Esophagus squamous epithelium (tissue), 5 donors: Measurements from ENCODE around the gene KLHL15. TPM values are rescaled to one million over a fixed set of nuclear protein-coding genes. Genes with fewer than 3 reads are reported as not detected.

Source experiments
- DNase-seq: peaks from one replicate; lab custom pipeline; 2025; lab: John Stamatoyannopoulos, UW
- H3K27ac ChIP-seq, 4 donors: fragments of 200-600 bp; sonication (generic); one replicate each; pipeline ENCODE4 v1.5.1; 2016 to 2019; ENCODE audit warnings: mild to moderate bottlenecking in 1 of 4
- H3K27me3 ChIP-seq, 4 donors: fragments of 200-600 bp; sonication (generic); 1 replicate in 3 of 4; 2 replicates in 1 of 4; pipeline versions ENCODE4 v1.5.1 to v1.6.0; 2017 to 2021; ENCODE audit warnings: antibody characterized with exemption in 1 of 4
- H3K36me3 ChIP-seq, 3 donors: fragments of 200-600 bp; sonication (generic); one replicate each; pipeline ENCODE4 v1.5.1; 2016 to 2019
- H3K4me1 ChIP-seq, 3 donors: fragments of 200-600 bp; sonication (generic); one replicate each; pipeline ENCODE4 v1.5.1; 2017 to 2019
- H3K4me3 ChIP-seq, 4 donors: fragments of 200-600 bp; sonication (generic); 1 replicate in 3 of 4; 2 replicates in 1 of 4; pipeline ENCODE4 v1.5.1; 2016 to 2019; ENCODE audit warnings: mild to moderate bottlenecking in 2 of 4, moderate library complexity in 1 of 4
- H3K9me3 ChIP-seq, 3 donors: fragments of 200-600 bp; sonication (generic); one replicate each; pipeline ENCODE4 v1.5.1; 2016 to 2019
- CTCF ChIP-seq, 6 experiments: fragments of 450-650 bp in 4 of 6; fragments of 200-600 bp in 2 of 6; sonication (generic) in 2 of 6; IDR thresholded peaks; one replicate each; pipeline ENCODE4 v1.5.1; 2016 to 2019; ENCODE audit warnings: antibody characterized with exemption in 6 of 6, mild to moderate bottlenecking in 4 of 6, moderate library complexity in 4 of 6
- POLR2A ChIP-seq, 4 donors: fragments of 450-650 bp; IDR thresholded peaks; one replicate each; pipeline ENCODE4 v1.6.1; 2017; ENCODE audit warnings: antibody characterized with exemption in 4 of 4, mild to moderate bottlenecking in 4 of 4, moderate library complexity in 3 of 4
- WGBS, 2 donors: methylation state at CpG; one replicate each; pipeline ENCODE4 v1.1.5; 2018; 5-methylcytosine and 5-hydroxymethylcytosine counted together
- intact Hi-C: fragments of 100-400 bp; cut with DNase I; formaldehyde crosslinking; loops from one replicate; pipeline ENCODE4 v1.15.0; 2022
- total RNA-seq, 4 donors: library from RNA; depleted of rRNA; stranded (reverse); fragments of >200 nt; gene quantifications; one replicate each; pipeline ENCODE4 v1.1.0, GENCODE V29; 2016
- donor health status: DM: yes; HTN: yes; CAD: no.

Gene KLHL15
- total RNA-seq, 4 donors from 2014 or later: 2.5 to 11.8 (median 5.4) TPM

GRCh38 chrX:23939203-23939602, 87.8 kb downstream of the KLHL15 start:
- no peak for DNase-seq
- intact Hi-C loops: no loop called here
- Histone ChIP-seq H3K36me3 (no peaks in the 10 kb centered on the region), H3K4me1 (no peaks in the 10 kb centered on the region), H3K9me3 (no peaks in the 10 kb centered on the region), H3K4me3 (no peak overlapping the region), H3K27me3 (no peaks in the 10 kb centered on the region), H3K27ac (no peak overlapping the region)
- TF ChIP-seq POLR2A (IDR thresholded peaks at IDR 0.05) (no peak), CTCF (IDR thresholded peaks at IDR 0.05) (no peak)
- 32 to 77% methylated on average over 1 of the region's 1 CpG for WGBS, 2 donors

DNA sequence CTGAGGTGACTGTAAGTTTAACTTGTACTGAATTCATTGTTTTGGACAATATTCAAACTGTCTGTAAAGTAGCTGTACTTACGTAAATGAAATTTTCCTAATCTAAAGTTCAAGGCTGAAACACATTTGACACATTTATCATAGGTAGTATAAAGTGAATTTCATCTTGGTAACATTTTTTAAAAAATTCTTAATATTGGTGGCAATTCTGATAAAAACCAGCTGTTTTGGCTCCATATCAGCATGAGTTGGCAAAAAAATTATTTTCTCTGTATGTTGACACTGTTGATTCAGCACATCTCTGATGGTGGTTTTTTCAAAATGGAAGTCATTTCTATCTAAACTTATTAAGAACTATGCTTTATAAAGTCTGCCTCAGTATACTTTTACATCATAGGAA, 88.3 kb downstream of the KLHL15 start:
- 50 to 92% methylated on average over 1 of the region's 1 CpG for WGBS, 2 donors
- Histone ChIP-seq H3K4me3 (no peak overlapping the region), H3K27ac (no peak overlapping the region), H3K27me3 (no peaks in the 10 kb centered on the region), H3K9me3 (no peaks in the 10 kb centered on the region), H3K36me3 (no peaks in the 10 kb centered on the region), H3K4me1 (no peaks in the 10 kb centered on the region)
- no peak for DNase-seq
- TF ChIP-seq POLR2A (IDR thresholded peaks at IDR 0.05) (no peak), CTCF (IDR thresholded peaks at IDR 0.05) (no peak)
- intact Hi-C loops: no loop called here

GRCh38 chrX:23937100-23937499, 89.9 kb downstream of the KLHL15 start:
- no peak for DNase-seq
- WGBS, 2 donors: 45 to 70% methylated on average over 2 to 4 of the region's 4 CpGs
- no peaks in the 10 kb centered on the region for H3K36me3 ChIP-seq
- H3K9me3 ChIP-seq: no peaks in the 10 kb centered on the region
- H3K4me1 ChIP-seq: no peaks in the 10 kb centered on the region
- H3K27ac ChIP-seq: no peak overlapping the region
- peaks cover 0 to 2% (median 0%) of the 10 kb centered on the region in 4 donors for H3K27me3 ChIP-seq
- no peak for TF ChIP-seq CTCF (IDR thresholded peaks at IDR 0.05)
- TF ChIP-seq POLR2A (IDR thresholded peaks at IDR 0.05): no peak
- no peak overlapping the region for H3K4me3 ChIP-seq
- intact Hi-C loops: no loop called here

DNA sequence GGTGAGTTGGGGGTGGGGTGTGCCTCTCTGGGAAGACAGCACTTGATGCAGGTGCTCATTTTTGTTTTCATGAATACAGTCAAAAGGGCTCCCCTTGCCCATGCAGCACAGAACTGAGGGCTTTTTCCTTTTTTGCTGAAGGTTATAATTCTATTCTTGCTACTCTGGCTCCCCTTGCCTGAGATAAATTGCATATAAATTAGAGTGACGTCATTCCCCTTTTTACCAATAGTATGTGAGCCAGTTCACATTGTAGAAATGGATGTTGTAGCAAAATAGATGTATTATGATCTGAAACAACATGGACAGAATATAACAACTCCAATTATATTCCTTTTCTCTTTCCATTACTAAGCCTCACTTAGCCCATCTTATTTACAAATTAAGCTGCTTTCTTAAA, 90.8 kb downstream of the KLHL15 start:
- H3K27ac ChIP-seq: no peak overlapping the region
- WGBS, 2 donors: 20 to 53% methylated on average over 1 of the region's 1 CpG
- intact Hi-C loops: no loop called here
- TF ChIP-seq POLR2A (IDR thresholded peaks at IDR 0.05): no peak
- no peak for TF ChIP-seq CTCF (IDR thresholded peaks at IDR 0.05)
- H3K9me3 ChIP-seq: no peaks in the 10 kb centered on the region
- no peak overlapping the region for H3K4me3 ChIP-seq
- H3K27me3 ChIP-seq: peaks cover 0 to 2% (median 0%) of the 10 kb centered on the region in 4 donors
- DNase-seq: no peak
- H3K36me3 ChIP-seq: no peaks in the 10 kb centered on the region
- no peaks in the 10 kb centered on the region for H3K4me1 ChIP-seq

DNA sequence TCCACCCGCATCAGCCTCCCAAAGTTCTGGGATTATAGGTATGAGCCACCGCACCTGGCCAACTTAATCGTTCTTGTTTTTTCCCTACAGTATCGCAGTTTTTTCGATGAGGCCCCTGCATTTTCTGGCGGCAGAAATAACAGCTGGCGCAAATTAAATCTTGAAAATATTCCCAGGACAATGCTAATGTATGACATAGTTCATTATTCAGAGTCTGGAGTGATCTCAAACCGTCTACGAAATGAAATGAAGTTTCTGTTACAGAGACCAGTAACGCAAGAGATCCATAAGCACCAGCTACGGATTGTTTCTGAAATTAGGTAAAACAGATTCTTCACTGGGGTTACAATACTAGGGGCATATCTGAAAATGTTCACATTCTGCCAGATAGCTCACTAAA, 91.9 kb downstream of the KLHL15 start:
- 84 to 90% methylated on average over 3 to 11 of the region's 11 CpGs for WGBS, 2 donors
- Histone ChIP-seq H3K36me3 (no peaks in the 10 kb centered on the region), H3K9me3 (no peaks in the 10 kb centered on the region), H3K4me3 (no peak overlapping the region), H3K27me3 (peaks cover 0 to 2% (median 0%) of the 10 kb centered on the region in 4 donors), H3K4me1 (no peaks in the 10 kb centered on the region), H3K27ac (no peak overlapping the region)
- no peak for DNase-seq
- TF ChIP-seq POLR2A (IDR thresholded peaks at IDR 0.05): no peak
- no peak for TF ChIP-seq CTCF (IDR thresholded peaks at IDR 0.05)
- intact Hi-C loops: no loop called here

Other genes starting within 250 kb of the KLHL15 start
- gene SAT1, start 244.0 kb downstream of the KLHL15 start, total RNA-seq: 100 to 1,000 TPM; 287 to 793 (median 450) TPM
- gene APOO, start 119.2 kb downstream of the KLHL15 start, total RNA-seq: 10 to 100 TPM; 10.5 to 25.1 (median 13.7) TPM
- gene CXorf58, start 119.2 kb downstream of the KLHL15 start, total RNA-seq: under 1 TPM in 2 of 4 donors, not detected in 2; 0.15 to 0.95 TPM
- gene EIF2S3, start 27.8 kb upstream of the KLHL15 start, total RNA-seq: 100 to 1,000 TPM in 3 of 4 donors, 10 to 100 TPM in 1; 70.5 to 158 (median 133) TPM
- 10 to 100 TPM; 19.2 to 88.0 (median 49.5) TPM for gene ZFX, start 122.5 kb upstream of the KLHL15 start, total RNA-seq